ENCODE results near the gene GET3. TPM values are rescaled to one million over a fixed set of nuclear protein-coding genes. Genes with fewer than 3 reads are reported as not detected.
"Not testable (repeated sequence)": the region's sequence is repeated elsewhere in the genome, so short reads cannot be mapped to it uniquely, and the experiment has no call there.

GET3 gene
- total RNA-seq, 2 donors from 2014 or later, result 30.7 to 50.0 TPM

GRCh38 chr19:12695096-12695495, 42.2 kb upstream of the GET3 start:
- no peak for TF ChIP-seq CTCF (IDR thresholded peaks at IDR 0.05)
- H3K27ac ChIP-seq, result no peak overlapping the region
- H3K4me3 ChIP-seq, result no peak overlapping the region
- DNase-seq (ENCODE audit: low spot score) (no peak), ATAC-seq (ENCODE audit: insufficient number of reproducible peaks, low FRiP score, low read depth) (no peak)
- no peaks in the 10 kb centered on the region for H3K27me3 ChIP-seq (replicated peaks; ENCODE audit: insufficient read depth)
- H3K9me3 ChIP-seq, result no peaks in the 10 kb centered on the region
- peaks cover 10 to 18% of the 10 kb centered on the region in 2 donors for H3K4me1 ChIP-seq (ENCODE audit: control insufficient read depth in 1 of 2, low read depth in 2 of 2)
- H3K36me3 ChIP-seq, result peaks cover 3% of the 10 kb centered on the region

- Histone ChIP-seq H3K27me3 (replicated peaks; ENCODE audit: insufficient read depth) (no peaks in the 10 kb centered on the region), H3K27ac (no peak overlapping the region), H3K4me3 (peak overlapping the region; percentile 97), H3K9me3 (no peaks in the 10 kb centered on the region), H3K4me1 (ENCODE audit: control insufficient read depth in 1 of 2, low read depth in 2 of 2) (peaks cover 10 to 18% of the 10 kb centered on the region in 2 donors), H3K36me3 (peaks cover 5% of the 10 kb centered on the region)
- no peak for ATAC-seq (ENCODE audit: insufficient number of reproducible peaks, low FRiP score, low read depth)
- TF ChIP-seq CTCF (IDR thresholded peaks at IDR 0.05), result no peak
- no peak for DNase-seq (ENCODE audit: low spot score)
Observed at GRCh38 chr19:12695514-12695913, 41.8 kb upstream of the GET3 start.

GRCh38 chr19:12695997-12696365, 41.3 kb upstream of the GET3 start:
- no peak for TF ChIP-seq CTCF (IDR thresholded peaks at IDR 0.05)
- ATAC-seq (ENCODE audit: insufficient number of reproducible peaks, low FRiP score, low read depth), result no peak

GRCh38 chr19:12696366-12697335, 40.6 kb upstream of the GET3 start, which contains the start of gene FBXW9:
TSS of gene FBXW9 (minus strand) at chr19:12696631. CDS start at chr19:12696581, 50 bp downstream.
- H3K4me1 ChIP-seq (ENCODE audit: control insufficient read depth in 1 of 2, low read depth in 2 of 2), result peaks cover 10 to 18% of the 10 kb centered on the region in 2 donors
- no peaks in the 10 kb centered on the region for H3K9me3 ChIP-seq
- H3K27ac ChIP-seq, result peak within 1 kb of the TSS; percentile 96 to 97
- peak within 1 kb of the TSS; percentile 97 for H3K4me3 ChIP-seq
- no peaks in the 10 kb centered on the region for H3K27me3 ChIP-seq (replicated peaks; ENCODE audit: insufficient read depth)
- ATAC-seq (ENCODE audit: insufficient number of reproducible peaks, low FRiP score, low read depth) (peak; percentile 69), DNase-seq (ENCODE audit: low spot score) (peak; percentile 95)
- TF ChIP-seq CTCF (IDR thresholded peaks at IDR 0.05), result no peak
- peaks cover 16% of the 10 kb centered on the region for H3K36me3 ChIP-seq

More at GRCh38 chr19:12695997-12696365, 41.3 kb upstream of the GET3 start:
- peaks cover 10 to 18% of the 10 kb centered on the region in 2 donors for H3K4me1 ChIP-seq (ENCODE audit: control insufficient read depth in 1 of 2, low read depth in 2 of 2)
- no peak overlapping the region for H3K27ac ChIP-seq
- H3K36me3 ChIP-seq, result peaks cover 9% of the 10 kb centered on the region
- H3K4me3 ChIP-seq, result peak overlapping the region; percentile 97
- DNase-seq (ENCODE audit: low spot score), result no peak
- H3K9me3 ChIP-seq, result no peaks in the 10 kb centered on the region
- no peaks in the 10 kb centered on the region for H3K27me3 ChIP-seq (replicated peaks; ENCODE audit: insufficient read depth)

- not testable (repeated sequence) for ATAC-seq (ENCODE audit: insufficient number of reproducible peaks, low FRiP score, low read depth); H3K27me3 ChIP-seq (replicated peaks; ENCODE audit: insufficient read depth)
- peak overlapping the region; percentile 97 for H3K4me3 ChIP-seq
Observed at GRCh38 chr19:12697425-12697824, 39.9 kb upstream of the GET3 start.

More at GRCh38 chr19:12697425-12697824, 39.9 kb upstream of the GET3 start:
- not testable (repeated sequence) for H3K27ac ChIP-seq; H3K9me3 ChIP-seq; DNase-seq (ENCODE audit: low spot score)
- Histone ChIP-seq H3K4me1 (ENCODE audit: control insufficient read depth in 1 of 2, low read depth in 2 of 2) (peaks cover 10 to 18% of the 10 kb centered on the region in 2 donors), H3K36me3 (peaks cover 23% of the 10 kb centered on the region)
